ENCODE results near the gene MTMR6.
A peak's percentile ranks its signal among the peaks of the same experiment; 100 is the strongest.

MTMR6 gene

GRCh38 chr13:25276748-25277147 is 10.5 kb downstream of the MTMR6 start:
- DNase-seq, result no peak

GRCh38 chr13:25268561-25268960 is 18.7 kb downstream of the MTMR6 start:
- DNase-seq, result no peak

GRCh38 chr13:25267715-25268114 is 19.6 kb downstream of the MTMR6 start:
- DNase-seq, result no peak

- DNase-seq, result no peak
Measured at GRCh38 chr13:25266706-25267105, 20.6 kb downstream of the MTMR6 start.

- DNase-seq, result no peak
Measured at GRCh38 chr13:25262261-25262660, 25.0 kb downstream of the MTMR6 start.

GRCh38 chr13:25253702-25254101 is 33.6 kb downstream of the MTMR6 start:
- no peak for DNase-seq

- DNase-seq, result no peak
Measured at GRCh38 chr13:25252752-25253151, 34.5 kb downstream of the MTMR6 start.

- no peak for DNase-seq
Measured at GRCh38 chr13:25252225-25252624, 35.1 kb downstream of the MTMR6 start.

- peak; percentile 2 to 3 for DNase-seq
Measured at GRCh38 chr13:25249001-25249543, 38.2 kb downstream of the MTMR6 start.

GRCh38 chr13:25248071-25248470 is 39.2 kb downstream of the MTMR6 start:
- no peak for DNase-seq

- no peak for DNase-seq
Measured at GRCh38 chr13:25247360-25247759, 39.9 kb downstream of the MTMR6 start.

GRCh38 chr13:25244123-25244522 is 43.2 kb downstream of the MTMR6 start:
- DNase-seq, result no peak

- DNase-seq, result no peak
Measured at GRCh38 chr13:25242956-25243355, 44.3 kb downstream of the MTMR6 start.

- no peak for DNase-seq
Measured at GRCh38 chr13:25241007-25241406, 46.3 kb downstream of the MTMR6 start.

- DNase-seq, result no peak
Measured at GRCh38 chr13:25237083-25237482, 50.2 kb downstream of the MTMR6 start.

- no peak for DNase-seq
Measured at GRCh38 chr13:25233861-25234260, 53.4 kb downstream of the MTMR6 start.

GRCh38 chr13:25232937-25233515 is 54.3 kb downstream of the MTMR6 start:
- peak; percentile 5 to 31 for DNase-seq

GRCh38 chr13:25231517-25231916 is 55.8 kb downstream of the MTMR6 start:
- DNase-seq, result peak in 1 of 2 experiments; percentile 21

GRCh38 chr13:25227690-25228089 is 59.6 kb downstream of the MTMR6 start:
- DNase-seq, result no peak

GRCh38 chr13:25225970-25226369 is 61.3 kb downstream of the MTMR6 start:
- no peak for DNase-seq

GRCh38 chr13:25224151-25224550 is 63.1 kb downstream of the MTMR6 start:
- DNase-seq, result no peak

GRCh38 chr13:25222740-25223139 is 64.5 kb downstream of the MTMR6 start:
- no peak for DNase-seq

- no peak for DNase-seq
Measured at GRCh38 chr13:25218019-25218418, 69.3 kb downstream of the MTMR6 start.

GRCh38 chr13:25217023-25217885 is 70.0 kb downstream of the MTMR6 start:
- no peak for DNase-seq

Data from NCI-H2081 (cell line).